ENCODE data around the gene HSD11B1. TPM values are rescaled to one million over a fixed set of nuclear protein-coding genes. Genes with fewer than 3 reads are reported as not detected.

Gene HSD11B1
- polyA plus RNA-seq, 1 donor (not counting 4 experiments of a cell fraction or from before 2014, with no cell fraction given): 2.7 TPM

DNA sequence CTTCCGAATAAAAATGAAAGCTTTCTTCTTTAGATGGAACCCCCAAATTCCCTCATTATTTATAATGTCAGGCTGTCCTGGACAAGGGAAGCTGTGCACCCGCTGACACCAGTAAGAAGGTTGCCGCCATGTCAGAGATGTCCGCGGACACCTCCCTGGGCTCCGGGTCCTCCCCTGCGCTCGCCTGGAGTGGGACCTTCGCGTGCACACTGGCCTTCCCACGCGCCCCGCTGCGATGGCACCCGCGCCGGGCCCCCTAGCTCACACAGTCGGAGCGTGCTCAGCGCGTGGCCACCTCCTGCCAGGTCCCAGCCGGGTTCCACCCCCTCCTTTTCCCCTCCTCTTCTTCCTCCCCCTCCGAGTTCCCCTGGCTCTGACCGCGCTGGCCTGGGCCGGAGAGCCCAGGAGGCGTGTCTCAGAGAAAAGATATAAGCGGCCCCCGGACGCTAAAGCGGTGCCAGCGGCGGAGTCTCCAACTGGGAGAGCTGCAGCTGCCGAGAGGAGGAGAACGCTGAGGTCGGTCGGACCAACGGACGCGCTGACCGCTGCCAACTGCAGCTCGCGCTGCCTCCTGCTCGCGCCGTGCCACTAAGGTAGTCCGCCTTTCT, 29.6 kb upstream of the HSD11B1 start, which contains the start of gene G0S2:
TSS of gene G0S2 (plus strand) at position 456 of the 608 bp plus-strand sequence. CDS start 273 bp downstream, outside the sequence.
- peak within 1 kb of the TSS; percentile 61 for H3K9ac ChIP-seq (ENCODE audit: control insufficient read depth, extremely low read depth, insufficient read depth, low read length)
- peak within 1 kb of the TSS; percentile 73 for H2AFZ ChIP-seq (ENCODE audit: control insufficient read depth, low read length)
- H3K9me1 ChIP-seq (ENCODE audit: control insufficient read depth, extremely low read depth, insufficient read depth, low read length): no peaks in the 10 kb centered on the region
- H4K20me1 ChIP-seq (ENCODE audit: control insufficient read depth, extremely low read depth, insufficient read depth, low read length): no peaks in the 10 kb centered on the region
- no peaks in the 10 kb centered on the region for H3K79me2 ChIP-seq (ENCODE audit: control insufficient read depth, insufficient read depth, low read length)
- H3K27ac ChIP-seq (ENCODE audit: control insufficient read depth, insufficient read depth, low read length): no peak within 1 kb of the TSS
- H3K27me3 ChIP-seq (ENCODE audit: control insufficient read depth, extremely low read depth, insufficient read depth, low read length): peaks cover 5% of the 10 kb centered on the region
- dilution Hi-C loops (cut with MboI; ENCODE audit: extremely low pct_ligation_motif_present, low sequenced_read_pairs): no loop called here
- H3K9me3 ChIP-seq (ENCODE audit: control insufficient read depth, low read depth, low read length): no peaks in the 10 kb centered on the region
- H3K4me3 ChIP-seq (ENCODE audit: control insufficient read depth in 2 of 3, extremely low read depth in 1 of 3, insufficient read depth in 2 of 3, low read depth in 1 of 3, low read length in 3 of 3): peak within 1 kb of the TSS; percentile 22 to 50 (median 50)
- no peak for FAIRE-seq
- peaks cover 38% of the 10 kb centered on the region for H3K4me1 ChIP-seq (ENCODE audit: control insufficient read depth, extremely low read depth, insufficient read depth, low read length)
- no peaks in the 10 kb centered on the region for H3K36me3 ChIP-seq (ENCODE audit: control insufficient read depth in 2 of 2, extremely low read depth in 1 of 2, insufficient read depth in 2 of 2, low read length in 2 of 2)
- no peak for TF ChIP-seq CTCF (optimal IDR thresholded peaks at IDR 0.05 in 1 of 3, IDR thresholded peaks at IDR 0.05 in 1 of 3, conservative IDR thresholded peaks at IDR 0.05 in 1 of 3; ENCODE audit: extremely low read depth in 1 of 3, insufficient read depth in 2 of 3, low read length in 3 of 3)
- no peak for TF ChIP-seq EZH2 (IDR thresholded peaks at IDR 0.05; ENCODE audit: low read length)
- peak within 1 kb of the TSS; percentile 57 for H3K4me2 ChIP-seq (ENCODE audit: control insufficient read depth, extremely low read depth, insufficient read depth, low read depth, low read length)
- no peak for DNase-seq (ENCODE audit: low read depth, low spot score)

DNA sequence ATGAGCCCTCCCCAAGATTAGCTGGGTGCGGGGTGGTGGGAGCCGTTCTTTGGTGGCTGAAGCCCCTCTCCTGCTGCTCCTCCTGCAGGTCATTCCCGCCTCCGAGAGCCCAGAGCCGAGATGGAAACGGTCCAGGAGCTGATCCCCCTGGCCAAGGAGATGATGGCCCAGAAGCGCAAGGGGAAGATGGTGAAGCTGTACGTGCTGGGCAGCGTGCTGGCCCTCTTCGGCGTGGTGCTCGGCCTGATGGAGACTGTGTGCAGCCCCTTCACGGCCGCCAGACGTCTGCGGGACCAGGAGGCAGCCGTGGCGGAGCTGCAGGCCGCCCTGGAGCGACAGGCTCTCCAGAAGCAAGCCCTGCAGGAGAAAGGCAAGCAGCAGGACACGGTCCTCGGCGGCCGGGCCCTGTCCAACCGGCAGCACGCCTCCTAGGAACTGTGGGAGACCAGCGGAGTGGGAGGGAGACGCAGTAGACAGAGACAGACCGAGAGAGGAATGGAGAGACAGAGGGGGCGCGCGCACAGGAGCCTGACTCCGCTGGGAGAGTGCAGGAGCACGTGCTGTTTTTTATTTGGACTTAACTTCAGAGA, 29.0 kb upstream of the HSD11B1 start:
- Histone ChIP-seq H3K9me3 (ENCODE audit: control insufficient read depth, low read depth, low read length) (no peaks in the 10 kb centered on the region), H2AFZ (ENCODE audit: control insufficient read depth, low read length) (peak overlapping the region; percentile 73), H3K4me2 (ENCODE audit: control insufficient read depth, extremely low read depth, insufficient read depth, low read depth, low read length) (peak overlapping the region; percentile 57), H3K27me3 (ENCODE audit: control insufficient read depth, extremely low read depth, insufficient read depth, low read length) (peaks cover 5% of the 10 kb centered on the region), H3K4me3 (ENCODE audit: control insufficient read depth in 2 of 3, extremely low read depth in 1 of 3, insufficient read depth in 2 of 3, low read depth in 1 of 3, low read length in 3 of 3) (peak overlapping the region; percentile 22 to 50 (median 50)), H3K9ac (ENCODE audit: control insufficient read depth, extremely low read depth, insufficient read depth, low read length) (peak overlapping the region; percentile 61), H3K79me2 (ENCODE audit: control insufficient read depth, insufficient read depth, low read length) (no peaks in the 10 kb centered on the region), H4K20me1 (ENCODE audit: control insufficient read depth, extremely low read depth, insufficient read depth, low read length) (no peaks in the 10 kb centered on the region), H3K9me1 (ENCODE audit: control insufficient read depth, extremely low read depth, insufficient read depth, low read length) (no peaks in the 10 kb centered on the region), H3K27ac (ENCODE audit: control insufficient read depth, insufficient read depth, low read length) (no peak overlapping the region), H3K4me1 (ENCODE audit: control insufficient read depth, extremely low read depth, insufficient read depth, low read length) (peaks cover 32% of the 10 kb centered on the region), H3K36me3 (ENCODE audit: control insufficient read depth in 2 of 2, extremely low read depth in 1 of 2, insufficient read depth in 2 of 2, low read length in 2 of 2) (no peaks in the 10 kb centered on the region)
- TF ChIP-seq EZH2 (IDR thresholded peaks at IDR 0.05; ENCODE audit: low read length) (no peak), CTCF (optimal IDR thresholded peaks at IDR 0.05 in 1 of 3, IDR thresholded peaks at IDR 0.05 in 1 of 3, conservative IDR thresholded peaks at IDR 0.05 in 1 of 3; ENCODE audit: extremely low read depth in 1 of 3, insufficient read depth in 2 of 3, low read length in 3 of 3) (no peak)
- no peak for DNase-seq (ENCODE audit: low read depth, low spot score)
- FAIRE-seq: no peak
- dilution Hi-C loops (cut with MboI; ENCODE audit: extremely low pct_ligation_motif_present, low sequenced_read_pairs): no loop called here
